ENCODE measurements around the gene PPY.

- no peak for TF ChIP-seq CTCF (IDR thresholded peaks at IDR 0.05)
- TF ChIP-seq POLR2A (IDR thresholded peaks at IDR 0.05), result no peak
Observed at GRCh38 chr17:43905400-43905984, 36.8 kb downstream of the PPY start.
